Activated CD8-positive, alpha-beta memory T cell treated with anti-CD3 and anti-CD28 coated beads, Interleukin-2, amount 50 U/mL, for 24 hours (primary cell): ENCODE results near the gene PHKA2.

Experiments used
- DNase-seq: peaks from one replicate; pipeline ENCODE4 v3.0.0-alpha.2; 2020; ENCODE audit errors: extremely low read depth

PHKA2 gene

DNA sequence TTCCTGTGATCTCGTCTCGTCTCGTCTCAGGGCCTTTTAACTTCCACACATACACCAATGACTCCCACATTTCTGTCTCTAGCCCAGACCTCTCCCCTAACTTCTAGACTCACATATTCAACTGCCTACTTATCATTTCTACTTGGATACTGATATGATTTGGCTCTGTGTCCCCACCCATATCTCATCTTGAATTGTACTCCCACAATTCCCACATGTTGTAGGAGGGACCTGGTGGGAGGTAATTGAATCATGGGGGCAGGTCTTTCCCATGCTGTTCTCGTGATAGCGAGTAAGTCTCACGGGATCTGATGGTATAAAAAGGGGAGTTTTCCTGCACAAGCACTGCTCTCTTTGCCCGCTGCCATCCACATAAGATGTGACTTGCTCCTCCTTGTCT lies 8.9 kb downstream of the PHKA2 start:
- no peak for DNase-seq

DNA sequence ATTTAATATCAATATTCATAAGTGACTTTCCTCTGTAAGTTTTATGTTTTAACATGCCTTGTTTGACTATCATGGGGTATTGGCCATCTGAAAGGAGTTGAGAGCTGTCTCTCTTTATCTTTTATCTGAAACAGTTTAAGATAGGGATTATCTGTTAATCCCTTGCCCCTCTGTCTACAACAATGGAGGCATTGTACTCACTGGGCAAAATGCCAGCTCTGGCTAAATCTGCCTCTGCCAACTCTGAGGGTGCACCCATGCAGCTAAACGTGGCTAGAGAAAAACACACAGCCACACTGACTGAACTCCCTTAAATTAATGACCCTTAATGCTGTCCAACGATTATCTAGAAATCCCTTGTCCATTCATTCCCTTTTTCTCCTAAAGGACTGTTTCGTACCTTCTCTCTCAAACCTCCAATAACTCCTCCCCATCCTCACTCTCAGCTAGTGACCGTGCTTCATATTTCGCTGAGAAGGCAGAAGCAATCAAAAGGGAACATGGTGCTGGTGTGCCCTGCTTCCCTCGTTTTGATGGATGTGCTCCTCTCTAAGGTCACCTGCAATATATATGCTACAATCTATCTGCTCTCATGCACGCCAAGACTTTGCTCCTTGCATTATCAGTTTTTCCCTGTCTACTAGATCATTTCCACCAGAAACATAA lies 10.3 kb downstream of the PHKA2 start:
- no peak for DNase-seq

DNA sequence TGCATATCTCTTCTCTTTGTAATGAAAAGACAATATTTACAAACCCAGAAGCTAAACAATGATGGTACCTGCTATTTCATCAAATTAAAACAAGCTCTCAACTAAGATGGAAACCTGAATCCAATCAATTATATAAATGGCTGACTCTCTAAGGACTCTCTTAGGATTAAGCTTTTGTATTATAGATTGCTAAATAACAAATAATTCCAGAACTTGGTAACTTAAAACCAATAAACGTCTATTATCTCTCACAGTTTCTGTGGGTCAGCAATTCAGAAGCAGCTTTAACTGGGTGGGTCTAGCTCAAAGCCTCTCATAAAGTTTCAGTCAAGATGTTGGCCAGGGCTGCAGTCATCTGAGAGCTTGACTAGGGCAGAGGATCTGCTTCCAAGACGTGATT lies 12.4 kb downstream of the PHKA2 start:
- no peak for DNase-seq

DNA sequence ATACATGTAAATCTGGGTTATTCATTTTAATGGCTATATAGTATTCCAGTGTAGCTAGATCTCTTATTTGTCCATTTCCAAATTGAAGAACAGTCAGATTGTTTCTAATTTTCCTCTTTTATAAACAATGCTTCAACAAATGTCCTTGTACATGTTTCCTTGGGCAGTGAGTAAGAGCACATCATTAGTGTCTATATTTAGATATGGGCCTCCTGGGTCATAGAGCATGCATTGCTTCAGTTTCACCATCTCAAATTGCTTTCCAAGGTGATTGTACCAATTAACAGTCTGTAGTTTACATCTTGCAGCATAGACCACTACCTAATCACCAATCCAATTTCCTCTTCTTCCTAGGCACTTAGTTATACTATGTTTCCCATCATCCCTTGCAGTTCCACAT lies 13.4 kb downstream of the PHKA2 start:
- DNase-seq: no peak

DNA sequence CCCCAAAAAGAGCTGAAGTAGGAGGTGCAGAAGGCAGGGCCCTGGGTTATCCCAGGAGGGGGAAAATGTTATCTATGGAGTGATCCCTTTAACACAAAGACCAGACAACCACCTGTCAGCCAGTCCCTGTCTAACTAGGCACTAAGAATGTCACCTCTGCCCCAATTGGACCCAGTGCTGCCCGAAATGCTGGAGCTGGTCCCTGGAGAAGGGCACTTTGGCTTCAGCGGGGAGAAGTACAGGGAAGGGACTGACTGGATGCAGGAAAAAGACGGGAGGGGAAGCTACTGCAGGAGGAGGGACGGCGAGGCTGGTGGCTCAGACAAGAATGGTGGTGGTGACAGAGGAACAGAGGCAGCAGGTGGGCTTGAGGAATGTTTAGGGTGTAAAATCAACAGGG lies 17.3 kb downstream of the PHKA2 start:
- DNase-seq: no peak

DNA sequence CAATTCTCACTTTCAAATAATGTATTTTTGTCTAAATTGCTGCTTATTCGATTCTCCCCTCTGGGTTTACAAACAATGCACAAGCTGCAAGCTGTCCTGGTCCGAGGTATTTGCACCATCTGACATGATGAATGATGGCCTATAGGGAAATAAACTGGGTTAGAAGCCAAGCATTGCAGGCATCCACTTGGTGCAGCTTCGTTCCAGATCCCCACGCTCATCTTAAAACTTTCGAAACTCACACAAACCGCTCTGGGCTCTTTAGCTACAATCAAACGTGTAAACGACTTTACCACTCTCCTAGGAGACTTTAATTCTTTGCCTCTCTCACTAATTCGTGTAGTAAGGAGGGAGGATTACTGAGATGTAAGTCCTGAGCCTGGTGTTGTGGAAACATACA lies 19.0 kb downstream of the PHKA2 start:
- DNase-seq: no peak

DNA sequence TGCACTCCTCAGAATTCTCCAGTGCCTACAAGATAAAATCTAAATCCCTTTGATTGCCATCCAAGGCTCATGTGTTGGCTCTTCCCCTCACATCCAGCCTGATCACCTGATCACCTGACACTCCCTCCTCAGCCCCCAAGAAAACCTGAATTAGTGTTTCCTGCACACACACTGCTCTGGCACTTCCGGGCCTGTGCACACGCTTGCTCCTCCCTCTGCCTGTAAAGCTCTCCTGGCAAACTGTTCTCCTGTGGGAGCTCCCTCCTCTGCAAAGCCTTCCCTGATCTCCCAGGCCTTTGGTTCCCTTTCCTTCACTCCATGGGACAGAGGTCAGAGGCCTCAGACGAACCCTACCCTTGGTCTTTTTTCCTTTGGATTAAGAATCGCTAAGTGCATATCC lies 19.9 kb downstream of the PHKA2 start:
- no peak for DNase-seq

DNA sequence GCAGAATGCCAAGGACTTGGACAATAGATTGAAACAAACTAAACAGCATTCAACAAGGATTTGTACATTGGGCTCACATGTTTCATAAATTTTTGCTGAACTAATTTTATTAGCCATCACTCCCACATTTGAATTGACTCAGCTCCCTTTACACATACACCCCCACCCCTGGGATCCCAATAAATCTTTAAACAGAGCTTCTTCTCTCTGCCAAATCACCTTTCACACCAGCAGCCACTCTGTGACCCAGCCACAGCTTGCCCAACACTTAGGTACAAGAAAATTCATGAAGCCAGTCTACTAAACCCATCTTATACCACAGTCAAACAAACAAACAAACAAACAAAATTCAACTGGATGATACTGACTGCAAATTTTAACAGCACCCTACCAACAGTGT lies 21.6 kb downstream of the PHKA2 start:
- no peak for DNase-seq

DNA sequence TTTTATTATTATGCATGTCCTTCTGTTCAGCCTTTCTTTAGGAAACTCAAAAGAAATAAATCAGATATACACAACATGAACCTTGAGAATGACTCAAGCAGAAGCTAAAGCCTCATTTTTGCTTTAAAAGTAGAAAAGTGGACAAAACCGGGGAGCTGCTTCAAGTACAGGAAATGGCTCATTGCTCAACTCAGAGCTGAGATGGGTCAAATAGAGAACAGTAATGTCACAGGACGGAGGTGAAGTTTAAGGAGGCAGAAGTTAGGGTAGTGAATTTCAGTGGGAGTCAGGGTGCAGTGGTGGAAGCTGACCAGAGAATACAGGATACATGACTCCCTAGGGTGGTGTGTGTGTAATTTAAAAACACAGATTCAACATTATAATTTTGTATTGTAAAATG lies 22.2 kb downstream of the PHKA2 start:
- no peak for DNase-seq

DNA sequence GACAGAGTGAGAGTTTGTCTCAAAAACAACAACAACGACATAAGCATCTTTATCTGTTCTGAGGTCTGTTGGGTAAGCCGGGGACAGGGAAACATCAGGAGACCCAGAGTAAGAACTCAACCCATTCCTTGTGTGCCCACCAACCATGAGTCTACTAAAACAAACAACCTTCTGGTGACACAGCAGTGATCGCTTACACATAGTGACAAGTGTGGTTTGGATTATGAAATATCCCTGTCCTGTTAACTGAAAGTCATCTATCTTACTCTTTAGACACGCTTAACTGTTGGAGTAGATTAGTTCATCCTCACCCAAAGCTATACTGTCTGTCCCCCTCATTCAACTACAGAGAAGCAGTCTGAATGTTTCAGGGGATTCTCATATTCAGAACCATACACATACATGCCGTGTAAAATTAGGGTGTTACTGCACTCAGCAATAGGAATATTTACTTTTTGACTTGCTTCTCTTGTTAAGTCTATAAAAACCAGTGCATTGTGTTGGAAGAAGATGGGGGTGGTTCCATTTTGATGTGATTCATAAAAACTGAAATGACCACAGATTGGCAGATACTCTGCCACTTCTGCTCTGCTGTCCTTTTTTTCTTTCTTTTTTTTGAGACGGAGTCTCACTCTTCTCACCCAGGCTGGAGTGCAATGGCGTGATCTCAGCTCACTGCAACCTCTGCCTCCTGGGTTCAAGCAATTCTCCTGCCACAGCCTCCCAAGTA lies 27.4 kb downstream of the PHKA2 start:
- DNase-seq: no peak

DNA sequence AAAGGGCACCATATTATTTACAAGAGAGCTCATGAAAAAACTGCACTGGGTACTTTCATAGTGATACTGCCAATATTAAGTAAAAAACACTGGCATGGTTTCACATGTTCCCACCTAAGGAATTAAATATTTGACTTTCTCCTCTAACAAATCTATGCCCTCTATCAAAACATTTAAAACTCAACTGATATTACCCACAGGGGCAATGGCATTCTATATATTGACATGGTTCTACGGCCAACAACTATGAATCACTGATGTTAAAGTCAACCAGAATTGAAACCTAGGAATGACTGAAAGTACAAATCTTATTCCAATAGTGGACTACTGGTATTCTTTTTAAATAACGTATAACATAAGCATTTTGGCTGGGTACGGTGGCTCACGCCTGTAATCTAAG lies 28.2 kb downstream of the PHKA2 start:
- no peak for DNase-seq

DNA sequence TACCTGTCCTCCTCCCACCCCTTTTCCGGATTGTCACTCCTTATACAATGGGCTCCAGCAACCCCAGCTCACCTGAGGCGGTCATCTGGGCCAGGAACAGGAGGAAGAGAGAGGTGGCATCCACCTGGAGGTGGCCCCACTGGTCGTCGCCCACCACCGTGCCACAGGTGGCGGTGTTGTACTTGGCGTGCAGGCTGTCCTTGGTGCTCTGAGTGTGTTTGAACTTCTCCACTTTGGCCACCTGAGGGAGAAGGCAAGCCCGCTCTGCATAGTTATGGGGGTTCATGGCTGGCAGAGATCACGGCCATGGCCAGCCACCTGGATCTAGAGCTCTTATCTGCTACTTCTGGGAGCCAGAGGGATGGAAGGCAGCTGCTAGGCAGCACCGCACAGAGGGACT lies 32.9 kb downstream of the PHKA2 start:
- DNase-seq: no peak

DNA sequence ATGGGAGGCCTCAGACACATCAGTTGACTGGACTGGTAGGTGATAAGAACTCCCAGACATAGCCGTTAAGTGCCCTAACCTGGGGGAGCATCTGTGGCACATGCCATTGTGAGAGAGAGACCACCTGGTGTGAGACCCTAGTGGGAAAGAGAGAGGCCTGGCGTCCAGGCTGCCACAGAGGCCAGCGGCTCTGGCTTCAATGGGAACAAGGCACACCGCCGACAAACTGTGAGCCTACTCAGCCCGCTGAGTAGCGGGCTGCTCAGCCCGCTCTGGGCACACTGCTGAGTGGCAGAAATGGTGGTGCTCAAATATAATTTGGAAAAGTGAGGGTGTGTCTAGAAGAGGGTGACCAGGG lies 34.0 kb downstream of the PHKA2 start:
- DNase-seq: no peak

DNA sequence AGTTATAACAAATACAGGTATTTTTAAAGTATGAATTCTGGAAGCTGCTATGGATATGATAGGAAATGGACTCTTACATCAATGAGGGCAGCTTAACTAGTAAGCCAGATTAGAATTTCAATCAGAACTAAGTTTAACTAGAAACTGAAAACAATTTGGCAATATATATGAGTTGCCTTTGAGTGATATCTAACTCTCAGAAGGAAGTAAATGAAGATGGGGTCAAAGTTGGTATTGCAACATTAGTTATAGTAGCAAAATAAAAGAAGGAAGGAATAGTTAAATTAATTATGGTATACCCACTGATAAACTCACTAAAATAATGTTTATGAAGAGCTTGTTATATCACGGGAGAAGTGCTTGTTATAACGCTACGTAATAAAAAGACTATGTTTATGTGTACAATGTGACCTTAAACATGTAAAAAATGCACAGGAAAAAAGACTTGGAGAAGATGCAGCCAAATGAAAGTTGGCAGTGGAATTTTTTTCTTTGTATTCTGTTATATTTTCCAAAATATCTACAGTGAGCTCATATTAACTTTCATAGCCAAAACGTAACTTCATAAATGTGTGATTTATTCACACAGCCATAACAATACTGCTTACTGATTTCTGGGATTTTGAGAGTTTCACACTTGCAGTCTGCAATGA lies 34.5 kb downstream of the PHKA2 start:
- no peak for DNase-seq

DNA sequence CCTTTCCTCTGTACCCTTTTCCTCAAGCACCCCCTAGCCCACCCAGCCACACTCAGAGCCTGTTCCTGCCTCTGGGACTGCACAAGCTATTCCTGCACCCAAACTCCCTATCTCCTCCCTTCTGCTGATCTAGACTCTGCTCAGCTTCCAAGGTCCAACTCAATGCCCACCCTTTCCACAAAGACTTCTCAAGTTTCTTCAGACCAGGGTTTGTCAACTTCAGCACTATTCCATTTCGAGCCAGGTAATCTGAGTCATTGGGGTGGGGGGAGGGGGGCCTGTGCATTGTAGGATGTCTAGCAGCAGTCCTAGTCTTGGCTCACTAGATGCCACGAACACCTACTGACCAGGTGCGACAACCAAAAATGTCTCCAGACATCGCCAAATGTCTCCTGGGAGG lies 37.3 kb downstream of the PHKA2 start:
- no peak for DNase-seq

DNA sequence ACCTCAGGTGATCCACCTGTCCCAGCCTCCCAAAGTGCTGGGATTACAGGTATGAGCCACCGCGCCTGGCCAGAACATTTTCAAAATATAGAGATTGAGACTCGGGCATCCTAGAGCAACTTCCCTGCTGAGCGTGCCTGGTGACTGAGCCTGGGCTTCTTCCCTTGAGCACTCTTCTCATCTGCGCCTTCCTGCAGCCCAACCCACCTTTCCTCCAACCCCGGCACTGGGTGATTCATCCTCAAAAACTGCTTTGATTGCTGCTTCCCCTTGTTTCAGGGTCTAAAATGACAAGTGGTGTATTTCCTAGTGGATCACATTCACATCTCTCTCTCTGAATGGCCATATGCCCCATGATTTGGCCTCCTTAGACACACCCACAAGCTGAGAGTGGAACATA lies 37.8 kb downstream of the PHKA2 start:
- no peak for DNase-seq

DNA sequence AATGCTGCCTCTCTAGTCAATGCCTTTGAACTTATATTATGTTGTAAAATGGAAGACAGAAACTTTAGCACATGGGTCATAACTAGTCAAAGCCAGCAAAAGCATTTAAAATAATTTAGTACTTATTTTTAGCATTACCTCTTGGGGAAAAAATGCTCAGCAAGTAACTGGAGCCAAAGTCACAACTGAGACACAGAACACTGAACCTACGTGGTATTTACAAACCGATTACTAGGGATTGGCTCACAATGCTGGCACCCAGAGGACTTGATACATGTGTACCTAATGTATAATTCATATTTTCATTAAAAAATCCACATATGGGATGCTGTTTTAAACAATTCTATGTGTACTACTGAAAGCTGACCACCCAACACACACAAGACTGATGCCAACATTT lies 38.4 kb downstream of the PHKA2 start:
- DNase-seq: no peak

DNA sequence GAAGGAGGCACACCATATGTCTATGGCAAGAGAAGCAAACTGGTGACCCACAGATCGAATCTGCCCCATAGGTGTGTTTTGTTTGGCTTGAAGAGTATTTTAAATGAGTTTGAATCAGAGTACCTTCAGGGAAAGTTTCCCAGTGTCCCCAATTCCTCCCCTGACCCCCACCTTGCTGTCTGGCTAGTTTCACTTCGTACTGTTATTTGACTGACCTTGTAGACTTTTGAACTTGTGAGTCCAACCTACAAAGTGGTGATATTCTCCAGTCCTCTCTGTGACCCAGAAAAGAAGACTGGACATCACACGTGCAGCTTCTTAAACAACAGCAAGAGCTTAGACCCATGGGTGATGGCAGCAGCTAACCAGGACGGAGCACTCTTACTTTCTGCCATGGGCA lies 39.4 kb downstream of the PHKA2 start:
- no peak for DNase-seq

DNA sequence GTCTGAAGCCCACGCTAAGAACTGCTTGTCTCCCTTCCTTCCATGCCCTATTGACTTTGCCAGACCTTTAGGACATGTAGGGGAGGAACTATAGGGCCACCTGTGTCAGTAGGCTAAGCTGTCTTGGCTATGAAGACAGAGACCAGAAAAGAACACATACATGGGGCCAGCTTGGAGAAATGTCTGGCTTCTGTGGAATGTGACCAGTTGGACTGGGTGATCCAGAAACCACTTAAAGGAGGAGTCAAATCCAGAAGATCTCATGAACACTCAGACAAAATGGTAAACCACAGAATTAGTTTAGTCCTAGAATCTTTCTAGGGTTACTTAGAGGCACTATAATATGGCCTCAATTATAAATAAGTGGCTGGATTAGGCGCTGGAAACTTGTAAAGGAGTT lies 42.0 kb downstream of the PHKA2 start:
- DNase-seq: no peak

DNA sequence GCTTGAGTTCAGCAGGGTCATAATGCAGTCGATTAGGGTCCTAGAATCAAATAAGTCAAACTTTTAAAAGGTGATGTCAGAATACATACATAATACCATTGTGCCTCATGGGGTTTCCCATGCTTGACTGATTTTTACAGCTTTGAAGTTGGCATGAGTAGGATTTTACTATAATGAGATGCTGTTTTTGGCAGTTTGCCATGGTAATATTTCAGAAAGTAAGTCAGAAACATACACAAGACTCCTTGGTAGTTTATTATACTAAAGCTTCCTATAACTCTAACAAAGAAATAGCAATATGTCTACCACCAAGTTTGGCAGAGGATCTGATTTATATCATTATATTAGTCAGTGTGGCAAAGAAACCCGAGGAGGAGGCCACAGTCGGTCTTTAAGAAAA lies 45.2 kb downstream of the PHKA2 start:
- no peak for DNase-seq

DNA sequence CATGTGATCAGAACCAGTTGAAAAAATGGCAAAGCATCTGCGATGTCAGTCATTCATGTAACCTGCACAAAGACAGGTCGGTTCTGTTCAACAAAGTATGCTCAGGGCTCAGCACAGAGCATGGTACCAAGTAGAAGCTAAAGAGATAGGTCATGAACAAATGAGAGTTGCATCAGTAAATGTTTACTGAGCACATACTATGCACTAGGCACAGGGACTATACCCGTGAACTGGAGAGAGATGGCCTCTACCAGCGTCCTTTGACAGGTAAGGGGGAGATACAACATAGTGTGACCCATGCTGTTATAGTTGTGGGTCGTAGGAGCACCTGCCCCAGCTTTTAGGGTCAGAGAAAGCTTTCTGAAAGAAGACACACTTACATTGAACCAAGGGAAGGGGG lies 46.7 kb downstream of the PHKA2 start:
- DNase-seq: no peak

DNA sequence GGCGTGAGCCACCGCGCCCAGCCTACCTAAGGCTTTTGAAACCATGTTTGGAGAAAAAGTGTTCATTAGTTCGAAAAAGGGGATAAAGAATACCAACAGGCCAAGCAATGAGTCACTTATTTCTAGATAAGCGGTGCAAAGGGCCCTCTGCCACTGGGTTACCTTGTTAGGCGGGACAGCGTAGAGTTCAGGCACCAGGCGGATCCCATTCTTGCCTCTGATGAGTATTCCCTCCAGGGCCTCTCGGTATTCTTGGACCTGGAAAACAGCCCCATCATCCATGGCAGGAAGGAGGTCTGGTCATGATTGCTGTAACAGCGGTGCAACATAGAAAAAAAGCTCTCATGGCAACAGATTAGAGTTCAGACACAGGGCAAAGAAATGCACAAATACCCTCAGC lies 48.0 kb downstream of the PHKA2 start:
- DNase-seq: no peak

DNA sequence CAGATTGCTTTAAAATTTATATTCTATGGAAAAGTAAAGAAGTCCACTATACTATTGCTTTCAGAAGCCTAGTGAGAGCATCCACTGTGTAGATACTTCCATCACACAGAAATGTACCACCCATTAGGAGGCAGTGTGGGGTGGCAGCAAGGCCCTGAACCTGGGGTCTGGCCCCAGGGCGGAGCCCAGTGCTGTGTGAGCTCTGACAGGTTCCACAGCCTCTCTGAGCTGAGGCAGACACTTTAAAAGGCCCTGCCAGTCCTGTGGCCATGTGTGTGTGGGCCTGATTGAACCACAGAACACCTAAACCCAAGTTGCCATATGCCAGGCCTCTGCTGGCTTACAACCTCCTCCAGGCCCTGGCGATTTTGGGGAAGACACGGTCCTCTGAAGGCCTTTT lies 49.2 kb downstream of the PHKA2 start:
- no peak for DNase-seq

DNA sequence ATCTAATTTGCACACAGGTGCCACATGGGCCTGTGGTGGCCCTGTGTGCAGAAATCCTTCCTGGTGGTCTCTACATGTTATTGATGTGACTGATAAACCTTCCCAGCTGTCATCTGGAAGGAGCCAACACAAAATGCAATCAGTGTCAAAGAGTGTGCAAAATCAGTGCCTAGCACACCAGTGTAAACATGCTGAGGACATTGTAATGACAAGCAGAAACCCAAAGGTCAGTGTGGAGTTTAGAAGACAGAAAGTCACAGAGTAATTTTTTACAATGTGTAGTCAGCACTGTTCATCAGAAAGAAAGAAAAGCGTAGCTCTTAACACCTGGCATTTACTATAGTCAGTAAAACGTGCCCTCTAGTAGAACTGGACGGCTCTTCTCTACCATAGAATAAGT lies 50.3 kb downstream of the PHKA2 start:
- DNase-seq: no peak
